Measurements from ENCODE around the gene AGGF1.

DNA sequence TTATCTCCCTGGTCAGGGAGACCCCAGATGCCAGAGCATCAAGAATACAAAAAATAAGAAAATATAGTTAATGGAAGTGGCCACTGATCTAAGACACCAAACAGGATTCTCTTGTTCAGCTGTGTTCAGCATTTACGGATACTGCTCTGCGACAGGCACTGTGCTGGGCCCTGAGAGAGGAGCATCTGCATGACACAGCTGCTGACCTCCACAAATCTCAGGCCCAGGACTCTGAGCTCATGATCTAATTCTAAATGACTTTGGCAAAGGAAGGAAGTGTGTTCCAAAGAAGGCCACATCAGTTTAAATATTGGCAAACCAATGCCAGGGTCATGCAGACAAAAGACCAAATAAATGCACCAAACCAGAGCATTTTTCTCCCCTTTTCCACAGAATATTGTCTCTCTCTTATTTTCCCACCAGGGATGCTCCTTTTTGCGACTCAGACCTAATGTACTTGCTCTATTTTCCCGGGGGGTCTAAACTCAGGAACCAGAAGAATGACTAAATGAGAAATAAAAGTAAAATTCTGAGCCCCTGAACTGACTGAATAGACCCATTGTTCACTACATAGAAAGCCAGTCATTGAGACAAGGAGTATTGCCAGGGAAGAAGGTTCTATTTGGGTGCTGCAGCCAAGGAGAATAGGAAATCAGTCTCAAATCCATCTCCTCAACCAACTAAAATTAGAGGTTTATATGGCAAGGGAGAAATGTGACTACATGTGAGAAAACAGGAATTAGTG is 1.4 kb upstream of the AGGF1 start:
- TF ChIP-seq, protein P1, sequence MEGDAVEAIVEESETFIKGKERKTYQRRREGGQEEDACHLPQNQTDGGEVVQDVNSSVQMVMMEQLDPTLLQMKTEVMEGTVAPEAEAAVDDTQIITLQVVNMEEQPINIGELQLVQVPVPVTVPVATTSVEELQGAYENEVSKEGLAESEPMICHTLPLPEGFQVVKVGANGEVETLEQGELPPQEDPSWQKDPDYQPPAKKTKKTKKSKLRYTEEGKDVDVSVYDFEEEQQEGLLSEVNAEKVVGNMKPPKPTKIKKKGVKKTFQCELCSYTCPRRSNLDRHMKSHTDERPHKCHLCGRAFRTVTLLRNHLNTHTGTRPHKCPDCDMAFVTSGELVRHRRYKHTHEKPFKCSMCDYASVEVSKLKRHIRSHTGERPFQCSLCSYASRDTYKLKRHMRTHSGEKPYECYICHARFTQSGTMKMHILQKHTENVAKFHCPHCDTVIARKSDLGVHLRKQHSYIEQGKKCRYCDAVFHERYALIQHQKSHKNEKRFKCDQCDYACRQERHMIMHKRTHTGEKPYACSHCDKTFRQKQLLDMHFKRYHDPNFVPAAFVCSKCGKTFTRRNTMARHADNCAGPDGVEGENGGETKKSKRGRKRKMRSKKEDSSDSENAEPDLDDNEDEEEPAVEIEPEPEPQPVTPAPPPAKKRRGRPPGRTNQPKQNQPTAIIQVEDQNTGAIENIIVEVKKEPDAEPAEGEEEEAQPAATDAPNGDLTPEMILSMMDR (IDR thresholded peaks at IDR 0.05 in 8 of 11, conservative IDR thresholded peaks at IDR 0.05 in 3 of 11), result no peak
- TF ChIP-seq POLR2A (IDR thresholded peaks at IDR 0.05) (no peak), POLR2AphosphoS5 (IDR thresholded peaks at IDR 0.05) (no peak)
